ENCODE measurements around the gene COTL1. TPM values are rescaled to one million over a fixed set of nuclear protein-coding genes. Genes with fewer than 3 reads are reported as not detected.

The COTL1 gene
- total RNA-seq, 1 experiment from 2014 or later = 34.1 TPM

DNA sequence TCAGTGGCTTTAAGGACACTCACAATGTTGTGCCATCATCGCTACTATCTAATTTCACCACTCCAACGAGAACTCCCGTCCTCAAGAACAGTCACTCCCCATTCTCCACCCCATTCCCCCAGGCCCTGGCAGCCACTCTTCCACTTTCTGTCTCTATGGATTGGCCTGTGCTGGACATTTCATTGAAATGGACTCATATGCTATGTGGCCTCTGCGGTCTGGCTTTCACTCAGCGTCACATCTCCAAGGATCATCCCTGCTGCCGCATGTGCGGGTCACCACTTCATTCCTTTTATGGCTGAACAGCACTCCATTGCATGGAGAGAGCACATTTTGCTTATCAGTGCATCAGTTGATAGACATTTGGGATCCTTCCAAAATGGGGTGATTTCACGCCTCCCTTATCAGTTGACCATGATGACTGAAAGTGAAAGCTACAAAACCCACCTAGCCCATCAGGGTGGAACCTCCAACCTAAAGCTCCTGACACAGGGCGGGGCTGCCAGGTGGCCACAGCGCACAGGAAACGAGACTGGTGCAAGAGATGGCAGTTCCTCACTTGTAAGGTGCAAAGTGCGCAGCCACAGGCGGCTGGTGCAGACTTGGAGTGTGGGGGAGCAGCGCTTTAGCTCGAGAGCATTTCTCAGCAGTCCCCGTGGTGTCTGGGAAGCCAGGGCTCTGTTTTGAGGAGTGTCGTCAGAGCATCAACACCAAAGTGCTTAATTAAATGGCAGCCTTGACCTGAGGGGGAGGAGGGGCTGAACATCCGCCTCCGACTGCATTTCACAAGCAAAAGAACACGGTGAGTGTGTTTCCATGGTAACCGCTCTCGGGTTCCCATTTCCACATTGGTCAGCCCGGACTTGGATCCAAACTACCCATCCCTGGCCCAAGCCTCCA is 23.8 kb downstream of the COTL1 start:
- Histone ChIP-seq H3K9me3 (ENCODE audit: low read depth, low read length, poor library complexity, severe bottlenecking) (no peaks in the 10 kb centered on the region), H3K27me3 (replicated peaks; ENCODE audit: insufficient read depth, low read depth, low read length, poor library complexity) (no peaks in the 10 kb centered on the region), H3K36me3 (ENCODE audit: insufficient read depth, low read length, poor library complexity, severe bottlenecking) (no peaks in the 10 kb centered on the region), H3K4me1 (ENCODE audit: insufficient read depth, low read length, poor library complexity, severe bottlenecking) (peaks cover 2% of the 10 kb centered on the region), H3K27ac (ENCODE audit: low read depth, low read length, poor library complexity, severe bottlenecking) (no peak overlapping the region), H3K4me3 (ENCODE audit: low read depth, low read length, poor library complexity, severe bottlenecking) (no peak overlapping the region)
- intact Hi-C loops (cut with micrococcal nuclease; ENCODE audit: unreplicated experiment) = no loop called here
- BruUV-seq (replicated peaks) = no TSS peak
- DNase-seq (ENCODE audit: low spot score) = no peak
- TF ChIP-seq, protein P1, sequence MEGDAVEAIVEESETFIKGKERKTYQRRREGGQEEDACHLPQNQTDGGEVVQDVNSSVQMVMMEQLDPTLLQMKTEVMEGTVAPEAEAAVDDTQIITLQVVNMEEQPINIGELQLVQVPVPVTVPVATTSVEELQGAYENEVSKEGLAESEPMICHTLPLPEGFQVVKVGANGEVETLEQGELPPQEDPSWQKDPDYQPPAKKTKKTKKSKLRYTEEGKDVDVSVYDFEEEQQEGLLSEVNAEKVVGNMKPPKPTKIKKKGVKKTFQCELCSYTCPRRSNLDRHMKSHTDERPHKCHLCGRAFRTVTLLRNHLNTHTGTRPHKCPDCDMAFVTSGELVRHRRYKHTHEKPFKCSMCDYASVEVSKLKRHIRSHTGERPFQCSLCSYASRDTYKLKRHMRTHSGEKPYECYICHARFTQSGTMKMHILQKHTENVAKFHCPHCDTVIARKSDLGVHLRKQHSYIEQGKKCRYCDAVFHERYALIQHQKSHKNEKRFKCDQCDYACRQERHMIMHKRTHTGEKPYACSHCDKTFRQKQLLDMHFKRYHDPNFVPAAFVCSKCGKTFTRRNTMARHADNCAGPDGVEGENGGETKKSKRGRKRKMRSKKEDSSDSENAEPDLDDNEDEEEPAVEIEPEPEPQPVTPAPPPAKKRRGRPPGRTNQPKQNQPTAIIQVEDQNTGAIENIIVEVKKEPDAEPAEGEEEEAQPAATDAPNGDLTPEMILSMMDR (conservative IDR thresholded peaks at IDR 0.05; ENCODE audit: low read depth, low read length) = no peak
- no peak for TF ChIP-seq EZH2 (IDR thresholded peaks at IDR 0.05; ENCODE audit: borderline replicate concordance, low read depth, low read length, poor library complexity, severe bottlenecking)
- POLR2A ChIA-PET (ENCODE audit: low non-redundant PET) = no interaction called here
- CTCF ChIA-PET = no interaction called here

DNA sequence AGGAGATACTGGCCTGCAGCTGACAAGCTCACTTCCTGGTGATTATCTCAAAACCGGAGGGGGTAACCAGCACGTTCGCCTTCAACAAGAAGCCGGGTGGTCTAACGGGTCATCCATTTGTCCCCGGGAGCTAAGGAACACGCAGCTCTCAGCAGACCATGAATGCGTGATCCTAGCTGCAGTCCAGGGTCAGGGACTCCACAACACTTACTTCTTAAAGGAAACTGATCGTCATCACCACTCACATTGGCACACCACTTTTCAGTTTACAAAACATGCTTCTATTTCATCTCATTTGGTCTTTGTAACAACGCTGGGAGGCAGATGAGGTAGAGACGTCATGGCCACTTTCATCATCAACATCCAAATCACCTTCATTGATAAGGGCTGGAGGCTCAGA is 25.2 kb downstream of the COTL1 start:
- no TSS peak for BruUV-seq (replicated peaks)
- intact Hi-C loops (cut with micrococcal nuclease; ENCODE audit: unreplicated experiment) = no loop called here

DNA sequence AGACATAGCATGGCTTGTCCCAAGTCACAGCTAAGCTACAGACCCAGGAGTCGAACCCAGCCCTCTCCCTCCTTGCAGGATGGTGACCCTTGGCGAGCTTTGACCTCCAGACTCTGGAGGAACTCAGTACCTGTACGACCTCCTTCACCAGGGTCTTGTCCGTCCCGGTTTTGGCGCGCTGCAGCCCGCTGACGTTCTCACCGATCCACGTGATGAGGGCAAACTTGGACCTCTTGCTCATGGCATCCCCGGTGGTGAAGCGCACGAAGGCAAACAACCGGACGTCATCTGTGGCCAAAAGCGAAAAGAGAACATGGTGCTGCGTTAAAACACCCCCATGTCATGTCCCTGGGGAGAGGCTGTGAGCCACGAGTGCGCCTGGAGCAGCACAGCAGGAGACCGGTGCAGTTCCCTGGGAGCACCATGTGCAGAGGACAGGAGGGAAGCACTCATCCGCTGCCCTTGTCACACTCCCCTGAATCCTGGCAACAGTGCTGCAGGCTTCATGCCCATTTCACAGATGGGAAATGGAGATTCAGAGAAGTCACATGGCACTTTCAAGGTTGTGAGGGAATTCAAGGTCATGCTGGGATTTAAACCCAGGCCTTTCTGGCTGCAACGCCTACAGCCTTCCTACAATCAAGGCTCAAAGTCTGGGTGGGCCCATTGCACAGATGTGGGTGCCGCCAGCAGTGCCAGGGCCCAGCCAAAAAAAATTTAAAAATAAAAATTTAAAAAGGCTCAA is 27.7 kb downstream of the COTL1 start:
- no peaks in the 10 kb centered on the region for H3K9me3 ChIP-seq (ENCODE audit: low read depth, low read length, poor library complexity, severe bottlenecking)
- POLR2A ChIA-PET (ENCODE audit: low non-redundant PET) = no interaction called here
- DNase-seq (ENCODE audit: low spot score) = no peak
- TF ChIP-seq, protein P1 (conservative IDR thresholded peaks at IDR 0.05; ENCODE audit: low read depth, low read length) = no peak
- TF ChIP-seq EZH2 (IDR thresholded peaks at IDR 0.05; ENCODE audit: borderline replicate concordance, low read depth, low read length, poor library complexity, severe bottlenecking) = no peak
- no peaks in the 10 kb centered on the region for H3K4me1 ChIP-seq (ENCODE audit: insufficient read depth, low read length, poor library complexity, severe bottlenecking)
- H3K36me3 ChIP-seq (ENCODE audit: insufficient read depth, low read length, poor library complexity, severe bottlenecking) = no peaks in the 10 kb centered on the region
- H3K27ac ChIP-seq (ENCODE audit: low read depth, low read length, poor library complexity, severe bottlenecking) = no peak overlapping the region
- H3K4me3 ChIP-seq (ENCODE audit: low read depth, low read length, poor library complexity, severe bottlenecking) = no peak overlapping the region
- H3K27me3 ChIP-seq (replicated peaks; ENCODE audit: insufficient read depth, low read depth, low read length, poor library complexity) = no peaks in the 10 kb centered on the region
- CTCF ChIA-PET = no interaction called here
- intact Hi-C loops (cut with micrococcal nuclease; ENCODE audit: unreplicated experiment) = no loop called here
- BruUV-seq (replicated peaks) = no TSS peak

More for the DNA sequence above, 25.2 kb downstream of the COTL1 start:
- Histone ChIP-seq H3K4me1 (ENCODE audit: insufficient read depth, low read length, poor library complexity, severe bottlenecking) (no peaks in the 10 kb centered on the region), H3K27me3 (replicated peaks; ENCODE audit: insufficient read depth, low read depth, low read length, poor library complexity) (no peaks in the 10 kb centered on the region), H3K9me3 (ENCODE audit: low read depth, low read length, poor library complexity, severe bottlenecking) (no peaks in the 10 kb centered on the region), H3K4me3 (ENCODE audit: low read depth, low read length, poor library complexity, severe bottlenecking) (no peak overlapping the region), H3K27ac (ENCODE audit: low read depth, low read length, poor library complexity, severe bottlenecking) (no peak overlapping the region), H3K36me3 (ENCODE audit: insufficient read depth, low read length, poor library complexity, severe bottlenecking) (no peaks in the 10 kb centered on the region)
- TF ChIP-seq, protein P1 (conservative IDR thresholded peaks at IDR 0.05; ENCODE audit: low read depth, low read length) = no peak
- no peak for TF ChIP-seq EZH2 (IDR thresholded peaks at IDR 0.05; ENCODE audit: borderline replicate concordance, low read depth, low read length, poor library complexity, severe bottlenecking)
- ChIA-PET POLR2A (ENCODE audit: low non-redundant PET) (no interaction called here), CTCF (no interaction called here)
- DNase-seq (ENCODE audit: low spot score) = no peak
